OCI-LY7 (cell line): ENCODE measurements around the gene PBLD. TPM values are rescaled to one million over a fixed set of nuclear protein-coding genes. Genes with fewer than 3 reads are reported as not detected.

Experiments used
- BruUV-seq: library from RNA; stranded (reverse); fragments of 400-500 nt; replicated peaks from 2 replicates; lab custom pipeline; 2021; lab: Mats Ljungman, UMichigan
- CTCF ChIA-PET: fragments of 300-600 bp; sonication (Branson Sonifier 250); formaldehyde crosslinking; loops from one replicate; lab custom pipeline; 2022; ENCODE audit warnings: antibody characterized with exemption; ENCODE audit not compliant: unreplicated experiment; lab: Charles Lee
- POLR2A ChIA-PET: fragments of 300-600 bp; sonication (Branson Sonifier 250); formaldehyde crosslinking; loops from one replicate; lab custom pipeline; 2022; ENCODE audit warnings: antibody characterized with exemption; lab: Charles Lee
- DNase-seq: peaks from one replicate; pipeline ENCODE4 v3.0.0-alpha.2; 2015; ENCODE audit warnings: low spot score
- H2AFZ ChIP-seq: fragments of 200-600 bp; sonication (generic), shearing (Covaris generic); 2 replicates; pipeline ENCODE4 v1.6.1; 2014; ENCODE audit warnings: mild to moderate bottlenecking, antibody characterized with exemption, low read length, moderate library complexity
- H3K27ac ChIP-seq: fragments of 200-600 bp; sonication (generic); 2 replicates; pipeline ENCODE4 v1.5.1; 2014; ENCODE audit warnings: mixed run types, low read depth, mild to moderate bottlenecking, moderate library complexity, low read length, inconsistent platforms; ENCODE audit not compliant: poor library complexity, severe bottlenecking
- H3K36me3 ChIP-seq: fragments of 200-600 bp; sonication (generic); 2 replicates; pipeline ENCODE4 v1.6.1; 2014; ENCODE audit warnings: mild to moderate bottlenecking, antibody characterized with exemption, low read length, moderate library complexity, mixed read lengths; ENCODE audit not compliant: insufficient read depth
- H3K4me1 ChIP-seq: fragments of 200-600 bp; sonication (generic); 2 replicates; pipeline ENCODE4 v1.5.1; 2014; ENCODE audit warnings: mild to moderate bottlenecking, low read length; ENCODE audit not compliant: insufficient read depth, poor library complexity, severe bottlenecking
- H3K4me2 ChIP-seq: fragments of 200-600 bp; sonication (generic); 2 replicates; pipeline ENCODE4 v1.6.1; 2014; ENCODE audit warnings: mild to moderate bottlenecking, low read length
- H3K4me3 ChIP-seq: fragments of 200-600 bp; sonication (generic); 2 replicates; pipeline ENCODE4 v1.5.1; 2014; ENCODE audit warnings: mild to moderate bottlenecking, low read depth, low read length; ENCODE audit not compliant: poor library complexity, severe bottlenecking
- H3K79me2 ChIP-seq: fragments of 200-600 bp; sonication (generic); 2 replicates; pipeline ENCODE4 v1.6.1; 2016; ENCODE audit warnings: low read depth, mild to moderate bottlenecking, low read length, moderate library complexity, mixed read lengths; ENCODE audit not compliant: insufficient read depth
- H3K9me2 ChIP-seq: fragments of 200-600 bp; sonication (generic); 2 replicates; pipeline ENCODE4 v1.6.1; 2016; ENCODE audit warnings: mild to moderate bottlenecking, low read length, mixed read lengths; ENCODE audit not compliant: insufficient read depth
- H3K9me3 ChIP-seq: fragments of 200-600 bp; sonication (generic); 2 replicates; pipeline ENCODE4 v1.6.1; 2014; ENCODE audit warnings: mild to moderate bottlenecking, mixed run types, low read length, mixed read lengths
- H4K20me1 ChIP-seq: fragments of 200-600 bp; sonication (generic); 2 replicates; pipeline ENCODE4 v1.6.1; 2014; ENCODE audit warnings: mild to moderate bottlenecking, antibody characterized with exemption, low read length, moderate library complexity, mixed read lengths; ENCODE audit not compliant: insufficient read depth
- EZH2phosphoT487 ChIP-seq: fragments of 200-600 bp; sonication (generic); IDR thresholded peaks from 2 replicates; pipeline ENCODE4 v1.6.1; 2018; ENCODE audit warnings: low read depth, borderline replicate concordance, mild to moderate bottlenecking, mixed run types, antibody characterized with exemption, low read length, moderate library complexity, mixed read lengths
- intact Hi-C: fragments of 100-400 bp; cut with micrococcal nuclease; formaldehyde crosslinking; loops from one replicate; pipeline ENCODE4 v1.10.0; 2022; ENCODE audit not compliant: unreplicated experiment
- total RNA-seq, 2 experiments: library from RNA; depleted of rRNA in 1 of 2; stranded (reverse); fragments of >200 nt in 1 of 2; shearing (Covaris generic) in 1 of 2; gene quantifications; 2 replicates each; pipeline ENCODE4 v1.2.3, GENCODE V29; 2014 to 2022
- TF ChIP-seq, protein P1 (sequence below): fragments of 200-600 bp; sonication (generic); conservative IDR thresholded peaks from 2 replicates; pipeline ENCODE4 v1.5.1; 2014; ENCODE audit warnings: mild to moderate bottlenecking, antibody characterized with exemption, low read length, moderate library complexity, mixed read lengths

Gene PBLD
- total RNA-seq, 2 experiments from 2014 or later = 3.1 to 5.9 TPM

GRCh38 chr10:68333440-68334431, 1.0 kb upstream of the PBLD start:
- Histone ChIP-seq H2AFZ (no peak overlapping the region), H3K9me3 (no peaks in the 10 kb centered on the region), H3K9me2 (no peaks in the 10 kb centered on the region), H3K36me3 (peaks cover 65% of the 10 kb centered on the region), H3K27ac (peak overlapping the region; percentile 89), H3K4me3 (peak overlapping the region; percentile 85), H4K20me1 (peaks cover 56% of the 10 kb centered on the region), H3K79me2 (peaks cover 73% of the 10 kb centered on the region), H3K4me2 (peak overlapping the region; percentile 93), H3K4me1 (peaks cover 66% of the 10 kb centered on the region)
- TSS peak; percentile 49 for BruUV-seq
- intact Hi-C loops = loop anchor here (2.0 kb wide), 1 partner anchor 73 kb away; the partner anchor contains the start of gene RUFY2
- ChIA-PET POLR2A (interaction anchor here (0.7 to 4.3 kb wide), 12 partner anchors 11 to 553 kb away, joined by 3 to 28 read pairs (median 3); partner anchors contain the start of genes CCAR1 and SIRT1), CTCF (no interaction called here)
- no peak for DNase-seq
- TF ChIP-seq, protein P1, sequence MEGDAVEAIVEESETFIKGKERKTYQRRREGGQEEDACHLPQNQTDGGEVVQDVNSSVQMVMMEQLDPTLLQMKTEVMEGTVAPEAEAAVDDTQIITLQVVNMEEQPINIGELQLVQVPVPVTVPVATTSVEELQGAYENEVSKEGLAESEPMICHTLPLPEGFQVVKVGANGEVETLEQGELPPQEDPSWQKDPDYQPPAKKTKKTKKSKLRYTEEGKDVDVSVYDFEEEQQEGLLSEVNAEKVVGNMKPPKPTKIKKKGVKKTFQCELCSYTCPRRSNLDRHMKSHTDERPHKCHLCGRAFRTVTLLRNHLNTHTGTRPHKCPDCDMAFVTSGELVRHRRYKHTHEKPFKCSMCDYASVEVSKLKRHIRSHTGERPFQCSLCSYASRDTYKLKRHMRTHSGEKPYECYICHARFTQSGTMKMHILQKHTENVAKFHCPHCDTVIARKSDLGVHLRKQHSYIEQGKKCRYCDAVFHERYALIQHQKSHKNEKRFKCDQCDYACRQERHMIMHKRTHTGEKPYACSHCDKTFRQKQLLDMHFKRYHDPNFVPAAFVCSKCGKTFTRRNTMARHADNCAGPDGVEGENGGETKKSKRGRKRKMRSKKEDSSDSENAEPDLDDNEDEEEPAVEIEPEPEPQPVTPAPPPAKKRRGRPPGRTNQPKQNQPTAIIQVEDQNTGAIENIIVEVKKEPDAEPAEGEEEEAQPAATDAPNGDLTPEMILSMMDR = no peak
- TF ChIP-seq EZH2phosphoT487 = no peak

DNA sequence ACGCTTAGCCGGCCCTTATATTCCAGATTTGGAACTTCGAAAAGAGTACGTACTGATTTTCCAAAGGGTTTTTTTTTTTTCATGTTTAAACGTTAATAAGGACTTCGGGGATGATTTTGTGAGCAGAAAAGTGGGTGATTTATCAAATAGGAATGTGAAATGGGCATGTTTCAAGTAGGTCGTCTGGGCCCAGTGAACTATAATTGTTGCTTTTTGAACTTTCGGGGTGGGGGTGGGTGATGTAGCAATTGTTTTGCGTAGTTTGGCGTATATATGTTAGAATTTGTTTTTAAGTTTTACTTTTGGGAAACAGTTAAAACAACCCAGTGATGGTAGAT, 299 bp upstream of the PBLD start:
- TF ChIP-seq, protein P1 = no peak; the same call in 1 of the 2 replicates
- no peak for TF ChIP-seq EZH2phosphoT487
- Histone ChIP-seq H3K27ac (peak overlapping the region; percentile 89), H3K36me3 (peaks cover 58% of the 10 kb centered on the region), H3K9me2 (no peaks in the 10 kb centered on the region), H3K9me3 (no peaks in the 10 kb centered on the region), H4K20me1 (peaks cover 49% of the 10 kb centered on the region), H3K4me3 (peak overlapping the region; percentile 85), H3K79me2 (peaks cover 66% of the 10 kb centered on the region), H2AFZ (no peak overlapping the region), H3K4me2 (peak overlapping the region; percentile 93), H3K4me1 (peaks cover 73% of the 10 kb centered on the region)
- ChIA-PET POLR2A (interaction anchor here (0.6 to 4.3 kb wide), 14 partner anchors 12 to 1818 kb away, joined by 3 to 28 read pairs (median 3); partner anchors contain the start of genes CCAR1 and SIRT1), CTCF (no interaction called here)
- BruUV-seq = no TSS peak
- intact Hi-C loops = loop anchor here (2.0 kb wide), 1 partner anchor 74 kb away; the partner anchor contains the start of gene RUFY2
- DNase-seq = no peak
